Measurements from ENCODE around the gene ENG. TPM values are rescaled to one million over a fixed set of nuclear protein-coding genes. Genes with fewer than 3 reads are reported as not detected.
A peak's percentile ranks its signal among the peaks of the same experiment; 100 is the strongest.
"Not testable (repeated sequence)": the region's sequence is repeated elsewhere in the genome, so short reads cannot be mapped to it uniquely, and the experiment has no call there.

ENG gene
- total and polyA plus RNA-seq, 4 donors: 46.1 to 538 (median 265) TPM

GRCh38 chr9:127870887-127871286 is 16.4 kb upstream of the ENG start:
- H3K27me3 ChIP-seq (ENCODE audit: control insufficient read depth in 1 of 2, insufficient read depth in 2 of 2, low read length in 1 of 2): no peaks in the 10 kb centered on the region
- no peak for ATAC-seq (ENCODE audit: low FRiP score)
- no peak overlapping the region for H3K27ac ChIP-seq (ENCODE audit: low read depth in 1 of 2, low read length in 2 of 2)
- H3K4me3 ChIP-seq (ENCODE audit: low read length in 2 of 2): no peak overlapping the region
- H3K4me1 ChIP-seq (ENCODE audit: control insufficient read depth in 1 of 2, insufficient read depth in 2 of 2, low read length in 2 of 2): no peaks in the 10 kb centered on the region
- H3K9me3 ChIP-seq (ENCODE audit: control insufficient read depth, low read length): no peaks in the 10 kb centered on the region
- DNase-seq: no peak
- 82 to 83% methylated on average over 12 of the region's 12 CpGs for WGBS, 2 donors
- intact Hi-C loops (cut with DNase I): loop anchor here (1.0 to 10.0 kb wide), 4 partner anchors 44 to 136 kb away; partner anchors contain the start of genes CDK9 (in 1 of the 2), FPGS (in 1 of the 2) and TOR2A (in 1 of the 2)
- no peaks in the 10 kb centered on the region for H3K36me3 ChIP-seq (ENCODE audit: control insufficient read depth in 1 of 2, insufficient read depth in 2 of 2, low read length in 1 of 2)

- not testable (repeated sequence) for H3K27ac ChIP-seq (ENCODE audit: low read depth in 1 of 2, low read length in 2 of 2); DNase-seq; H3K9me3 ChIP-seq (ENCODE audit: control insufficient read depth, low read length); ATAC-seq (ENCODE audit: low FRiP score); H3K27me3 ChIP-seq (ENCODE audit: control insufficient read depth in 1 of 2, insufficient read depth in 2 of 2, low read length in 1 of 2); H3K4me3 ChIP-seq (ENCODE audit: low read length in 2 of 2); H3K36me3 ChIP-seq (ENCODE audit: control insufficient read depth in 1 of 2, insufficient read depth in 2 of 2, low read length in 1 of 2); H3K4me1 ChIP-seq (ENCODE audit: control insufficient read depth in 1 of 2, insufficient read depth in 2 of 2, low read length in 2 of 2)
- 81 to 84% methylated on average over 8 to 9 of the region's 9 CpGs for WGBS, 2 donors
- intact Hi-C loops (cut with DNase I): loop anchor here (1.0 to 10.0 kb wide), 4 partner anchors 43 to 135 kb away; partner anchors contain the start of genes CDK9 (in 1 of the 2), FPGS (in 1 of the 2) and TOR2A (in 1 of the 2)
These were observed 15.7 kb upstream of the ENG start for GRCh38 chr9:127870153-127870491.

GRCh38 chr9:127869310-127870152 is 15.1 kb upstream of the ENG start:
- intact Hi-C loops (cut with DNase I): loop anchor here (1.0 to 10.0 kb wide), 6 partner anchors 42 to 134 kb away; partner anchors contain the start of genes FPGS (in 2 of the 2), TOR2A (in 2 of the 2) and CDK9 (in 1 of the 2)
- WGBS, 2 donors: 67 to 70% methylated on average over 18 of the region's 18 CpGs
- Histone ChIP-seq H3K27ac (ENCODE audit: low read depth in 1 of 2, low read length in 2 of 2) (peak overlapping the region in 1 of 2 donors; percentile 3), H3K4me1 (ENCODE audit: control insufficient read depth in 1 of 2, insufficient read depth in 2 of 2, low read length in 2 of 2) (no peaks in the 10 kb centered on the region), H3K27me3 (ENCODE audit: control insufficient read depth in 1 of 2, insufficient read depth in 2 of 2, low read length in 1 of 2) (no peaks in the 10 kb centered on the region), H3K36me3 (ENCODE audit: control insufficient read depth in 1 of 2, insufficient read depth in 2 of 2, low read length in 1 of 2) (no peaks in the 10 kb centered on the region), H3K9me3 (ENCODE audit: control insufficient read depth, low read length) (no peaks in the 10 kb centered on the region), H3K4me3 (ENCODE audit: low read length in 2 of 2) (no peak overlapping the region)
- peak; percentile 89 for ATAC-seq (ENCODE audit: low FRiP score)
- peak; percentile 95 to 98 for DNase-seq

GRCh38 chr9:127868278-127868902 is 13.9 kb upstream of the ENG start:
- no peak overlapping the region for H3K27ac ChIP-seq (ENCODE audit: low read depth in 1 of 2, low read length in 2 of 2)
- intact Hi-C loops (cut with DNase I): loop anchor here (5.0 kb wide), 2 partner anchors 66 to 131 kb away; partner anchors contain the start of genes FPGS (in 1 of the 2) and TOR2A (in 1 of the 2)

GRCh38 chr9:127867356-127868277 is 13.2 kb upstream of the ENG start:
- intact Hi-C loops (cut with DNase I): loop anchor here (5.0 kb wide), 2 partner anchors 65 to 130 kb away; partner anchors contain the start of genes FPGS (in 1 of the 2) and TOR2A (in 1 of the 2)
- peak in 1 of 2 donors; percentile 78 for DNase-seq

More at GRCh38 chr9:127868278-127868902, 13.9 kb upstream of the ENG start:
- ATAC-seq (ENCODE audit: low FRiP score) (no peak), DNase-seq (no peak)
- Histone ChIP-seq H3K4me1 (ENCODE audit: control insufficient read depth in 1 of 2, insufficient read depth in 2 of 2, low read length in 2 of 2) (no peaks in the 10 kb centered on the region), H3K4me3 (ENCODE audit: low read length in 2 of 2) (no peak overlapping the region), H3K36me3 (ENCODE audit: control insufficient read depth in 1 of 2, insufficient read depth in 2 of 2, low read length in 1 of 2) (no peaks in the 10 kb centered on the region), H3K9me3 (ENCODE audit: control insufficient read depth, low read length) (no peaks in the 10 kb centered on the region), H3K27me3 (ENCODE audit: control insufficient read depth in 1 of 2, insufficient read depth in 2 of 2, low read length in 1 of 2) (no peaks in the 10 kb centered on the region)
- 92 to 94% methylated on average over 18 of the region's 18 CpGs for WGBS, 2 donors

GRCh38 chr9:127866535-127866934 is 12.1 kb upstream of the ENG start:
- Histone ChIP-seq H3K9me3 (ENCODE audit: control insufficient read depth, low read length) (no peaks in the 10 kb centered on the region), H3K27ac (ENCODE audit: low read depth in 1 of 2, low read length in 2 of 2) (no peak overlapping the region), H3K36me3 (ENCODE audit: control insufficient read depth in 1 of 2, insufficient read depth in 2 of 2, low read length in 1 of 2) (no peaks in the 10 kb centered on the region), H3K4me3 (ENCODE audit: low read length in 2 of 2) (no peak overlapping the region), H3K4me1 (ENCODE audit: control insufficient read depth in 1 of 2, insufficient read depth in 2 of 2, low read length in 2 of 2) (no peaks in the 10 kb centered on the region), H3K27me3 (ENCODE audit: control insufficient read depth in 1 of 2, insufficient read depth in 2 of 2, low read length in 1 of 2) (no peaks in the 10 kb centered on the region)
- WGBS, 2 donors: 92 to 95% methylated on average over 13 of the region's 13 CpGs
- DNase-seq (no peak), ATAC-seq (ENCODE audit: low FRiP score) (no peak)
- intact Hi-C loops (cut with DNase I): loop anchor here (5.0 kb wide), 2 partner anchors 64 to 129 kb away; partner anchors contain the start of genes FPGS (in 1 of the 2) and TOR2A (in 1 of the 2)

More at GRCh38 chr9:127867356-127868277, 13.2 kb upstream of the ENG start:
- H3K4me3 ChIP-seq (ENCODE audit: low read length in 2 of 2): no peak overlapping the region
- no peaks in the 10 kb centered on the region for H3K36me3 ChIP-seq (ENCODE audit: control insufficient read depth in 1 of 2, insufficient read depth in 2 of 2, low read length in 1 of 2)
- no peaks in the 10 kb centered on the region for H3K27me3 ChIP-seq (ENCODE audit: control insufficient read depth in 1 of 2, insufficient read depth in 2 of 2, low read length in 1 of 2)
- ATAC-seq (ENCODE audit: low FRiP score): no peak
- WGBS, 2 donors: 87 to 90% methylated on average over 30 of the region's 30 CpGs
- no peak overlapping the region for H3K27ac ChIP-seq (ENCODE audit: low read depth in 1 of 2, low read length in 2 of 2)
- H3K4me1 ChIP-seq (ENCODE audit: control insufficient read depth in 1 of 2, insufficient read depth in 2 of 2, low read length in 2 of 2): no peaks in the 10 kb centered on the region
- H3K9me3 ChIP-seq (ENCODE audit: control insufficient read depth, low read length): no peaks in the 10 kb centered on the region

- WGBS, 2 donors: 83 to 84% methylated on average over 19 of the region's 19 CpGs
- intact Hi-C loops (cut with DNase I): loop anchor here (5.0 kb wide), 2 partner anchors 64 to 129 kb away; partner anchors contain the start of genes FPGS (in 1 of the 2) and TOR2A (in 1 of the 2)
- Histone ChIP-seq H3K4me3 (ENCODE audit: low read length in 2 of 2) (no peak overlapping the region), H3K9me3 (ENCODE audit: control insufficient read depth, low read length) (no peaks in the 10 kb centered on the region), H3K36me3 (ENCODE audit: control insufficient read depth in 1 of 2, insufficient read depth in 2 of 2, low read length in 1 of 2) (no peaks in the 10 kb centered on the region), H3K4me1 (ENCODE audit: control insufficient read depth in 1 of 2, insufficient read depth in 2 of 2, low read length in 2 of 2) (no peaks in the 10 kb centered on the region), H3K27ac (ENCODE audit: low read depth in 1 of 2, low read length in 2 of 2) (no peak overlapping the region), H3K27me3 (ENCODE audit: control insufficient read depth in 1 of 2, insufficient read depth in 2 of 2, low read length in 1 of 2) (no peaks in the 10 kb centered on the region)
- ATAC-seq (ENCODE audit: low FRiP score): no peak
- peak in 1 of 2 donors; percentile 72 for DNase-seq
These were observed 11.4 kb upstream of the ENG start for GRCh38 chr9:127865645-127866464.
